GM18951 (cell line): ENCODE data around the gene SUMF2.
A peak's percentile ranks its signal among the peaks of the same experiment; 100 is the strongest.
"Not testable (repeated sequence)": the region's sequence is repeated elsewhere in the genome, so short reads cannot be mapped to it uniquely, and the experiment has no call there.

Experiments used
- POLR2A ChIP-seq: IDR thresholded peaks from 4 replicates; pipeline ENCODE4 v1.6.1; 2011; ENCODE audit warnings: mild to moderate bottlenecking; ENCODE audit not compliant: insufficient read length, insufficient read depth; ENCODE audit errors: extremely low read depth
- in situ Hi-C: fragments of 300-500 bp; cut with MboI; formaldehyde crosslinking; loops from one replicate; pipeline ENCODE4 v1.12.0; 2022; ENCODE audit warnings: low sequenced_read_pairs, mixed read lengths, inconsistent platforms; ENCODE audit not compliant: unreplicated experiment

The SUMF2 gene

GRCh38 chr7:56063882-56064625 is at the start of gene SUMF2:
SUMF2 (plus strand) TSS chr7:56064286; CDS start chr7:56064312, 26 bp downstream.
- in situ Hi-C loops: no loop called here
- peak; percentile 97 for TF ChIP-seq POLR2A

GRCh38 chr7:56017015-56017414 is 47.1 kb upstream of the SUMF2 start:
- in situ Hi-C loops: not testable (repeated sequence)

- in situ Hi-C loops: no loop called here
- TF ChIP-seq POLR2A: no peak
Observed at GRCh38 chr7:56019501-56019900, 44.6 kb upstream of the SUMF2 start.

GRCh38 chr7:56023500-56023899 is 40.6 kb upstream of the SUMF2 start:
- no peak for TF ChIP-seq POLR2A
- in situ Hi-C loops: no loop called here

GRCh38 chr7:56026538-56026937 is 37.5 kb upstream of the SUMF2 start:
- in situ Hi-C loops: no loop called here
- no peak for TF ChIP-seq POLR2A

- no peak for TF ChIP-seq POLR2A
- in situ Hi-C loops: no loop called here
Observed at GRCh38 chr7:56028942-56029630, 35.0 kb upstream of the SUMF2 start.

- no peak for TF ChIP-seq POLR2A
- in situ Hi-C loops: no loop called here
Observed at GRCh38 chr7:56030340-56030739, 33.7 kb upstream of the SUMF2 start.

- in situ Hi-C loops: not testable (repeated sequence)
Observed at GRCh38 chr7:56031556-56031955, 32.5 kb upstream of the SUMF2 start.

- in situ Hi-C loops: not testable (repeated sequence)
Observed at GRCh38 chr7:56032578-56032977, 31.5 kb upstream of the SUMF2 start.

GRCh38 chr7:56033671-56034432 is 30.2 kb upstream of the SUMF2 start:
- peak; percentile 66 for TF ChIP-seq POLR2A
- in situ Hi-C loops: no loop called here

- no peak for TF ChIP-seq POLR2A
- in situ Hi-C loops: no loop called here
Observed at GRCh38 chr7:56040730-56041129, 23.4 kb upstream of the SUMF2 start.

- in situ Hi-C loops: not testable (repeated sequence)
Observed at GRCh38 chr7:56045758-56046157, 18.3 kb upstream of the SUMF2 start.

GRCh38 chr7:56046721-56047445 is 17.2 kb upstream of the SUMF2 start:
- in situ Hi-C loops: no loop called here
- TF ChIP-seq POLR2A: no peak

- in situ Hi-C loops: not testable (repeated sequence)
Observed at GRCh38 chr7:56047446-56048116, 16.5 kb upstream of the SUMF2 start.
